HepG2 (cell line): ENCODE measurements around the gene ZFAND3. TPM values are rescaled to one million over a fixed set of nuclear protein-coding genes. Genes with fewer than 3 reads are reported as not detected.

Source experiments
- ATAC-seq: fragments of 200-7000 bp; cut with Tn5 transposase; 3 replicates; pipeline ENCODE4 v1.9.1; 2020; ENCODE audit warnings: mild to moderate bottlenecking, moderate library complexity
- BruUV-seq: library from RNA; stranded (reverse); fragments of 400-500 nt; replicated peaks from 2 replicates; lab custom pipeline; 2021; lab: Mats Ljungman, UMichigan
- CTCF ChIA-PET: fragments of 300-600 bp; formaldehyde crosslinking; extraction: SDS; loops from one replicate; lab custom pipeline; 2021; ENCODE audit warnings: low total read pairs, inconsistent platforms, low intra/inter-chr PET ratio; lab: Yijun Ruan, JAX
- POLR2A ChIA-PET: fragments of 350-600 bp; sonication (Branson Sonifier 250); formaldehyde crosslinking; loops from one replicate; lab custom pipeline; 2020; ENCODE audit warnings: antibody characterized with exemption, inconsistent platforms; lab: Yijun Ruan, JAX
- DNase-seq: peaks from one replicate; pipeline ENCODE4 v3.0.0-alpha.2; 2015; ENCODE audit warnings: low spot score
- FAIRE-seq: peaks from 3 replicates; lab custom pipeline; 2011; peaks lifted over from hg19 to GRCh38; lab: Jason Lieb, UNC
- H2AFZ ChIP-seq: one replicate; pipeline ENCODE4 v1.6.1; 2011; ENCODE audit warnings: low read length, inconsistent platforms
- H3K27ac ChIP-seq: fragments of 300-600 bp; 3 replicates; pipeline ENCODE4 v1.8.0; 2011; ENCODE audit warnings: mixed run types, mild to moderate bottlenecking, mixed read lengths, low read length, inconsistent platforms; ENCODE audit not compliant: insufficient read depth; ENCODE audit errors: extremely low read length
- H3K27me3 ChIP-seq, 2 experiments: fragments of 200-600 bp in 1 of 2; 2 replicates in 1 of 2; 3 replicates in 1 of 2; pipeline versions ENCODE4 v1.6.0 to v1.8.0; 2011; ENCODE audit warnings: low read length in 2 of 2, mild to moderate bottlenecking in 2 of 2, moderate library complexity in 2 of 2, inconsistent platforms in 1 of 2; ENCODE audit not compliant: insufficient read depth in 2 of 2, control insufficient read depth in 1 of 2
- H3K36me3 ChIP-seq, 2 experiments: fragments of 200-600 bp in 1 of 2; replicated peaks in 1 of 2; 2 replicates in 1 of 2; 3 replicates in 1 of 2; pipeline versions ENCODE4 v1.5.1 to v1.8.0; 2011; ENCODE audit warnings: low read length in 2 of 2, inconsistent platforms in 1 of 2; ENCODE audit not compliant: insufficient read depth in 2 of 2, control insufficient read depth in 1 of 2
- H3K4me1 ChIP-seq: 2 replicates; pipeline ENCODE4 v1.5.1; 2012; ENCODE audit warnings: low read length, inconsistent platforms; ENCODE audit not compliant: insufficient read depth
- H3K4me2 ChIP-seq: 2 replicates; pipeline ENCODE4 v1.6.0; 2011; ENCODE audit warnings: low read depth, low read length, inconsistent platforms
- H3K4me3 ChIP-seq, 3 experiments: fragments of 200-600 bp in 1 of 3; sonication (generic), shearing (Covaris generic) in 1 of 3; replicated peaks in 1 of 3; 2 replicates each; pipeline ENCODE4 v1.5.1; 2011 to 2016; ENCODE audit warnings: low read length in 3 of 3, inconsistent platforms in 2 of 3, low read depth in 2 of 3, mild to moderate bottlenecking in 2 of 3, control low read depth in 1 of 3, mixed read lengths in 1 of 3; ENCODE audit not compliant: insufficient read depth in 1 of 3
- H3K79me2 ChIP-seq: one replicate; pipeline ENCODE4 v1.6.1; 2011; ENCODE audit warnings: low read length, inconsistent platforms; ENCODE audit not compliant: insufficient read depth
- H3K9ac ChIP-seq: 2 replicates; pipeline ENCODE4 v1.6.0; 2011; ENCODE audit warnings: mild to moderate bottlenecking, low read depth, low read length, inconsistent platforms; ENCODE audit not compliant: insufficient read depth
- H3K9me3 ChIP-seq: 2 replicates; pipeline ENCODE4 v1.5.1; 2012; ENCODE audit warnings: mild to moderate bottlenecking, low read length
- H4K20me1 ChIP-seq: 2 replicates; pipeline ENCODE4 v1.6.0; 2011; ENCODE audit warnings: inconsistent platforms, mild to moderate bottlenecking, low read length, moderate library complexity; ENCODE audit not compliant: insufficient read depth
- EP300 ChIP-seq, 3 experiments: sonication (generic) in 1 of 3; formaldehyde crosslinking in 1 of 3; IDR thresholded peaks; 2 replicates each; pipeline versions ENCODE4 v1.5.1 to v1.6.1; 2011 to 2020; ENCODE audit warnings: low read depth in 2 of 3, low read length in 2 of 3, borderline replicate concordance in 1 of 3, improper control_type of control experiment in 1 of 3, mild to moderate bottlenecking in 1 of 3, missing genetic modification reagents in 1 of 3, moderate library complexity in 1 of 3
- GATA4 ChIP-seq: sonication (generic); IDR thresholded peaks from 2 replicates; pipeline ENCODE4 v1.6.1; 2016; ENCODE audit warnings: antibody characterized with exemption, low read depth, borderline replicate concordance
- GZF1 ChIP-seq: sonication (generic); formaldehyde crosslinking; IDR thresholded peaks from 2 replicates; pipeline ENCODE4 v1.5.1; 2020; ENCODE audit warnings: mild to moderate bottlenecking, missing genetic modification reagents
- IRF2 ChIP-seq: IDR thresholded peaks from 2 replicates; pipeline ENCODE4 v1.6.1; 2018; ENCODE audit warnings: missing genetic modification reagents, missing compliant biosample characterization
- KAT8 ChIP-seq: IDR thresholded peaks from 2 replicates; pipeline ENCODE4 v1.6.1; 2016; ENCODE audit warnings: missing genetic modification reagents, missing compliant biosample characterization
- PHB2 ChIP-seq: fragments of 450-650 bp; IDR thresholded peaks from 2 replicates; pipeline ENCODE4 v1.6.1; 2018; ENCODE audit not compliant: partially characterized antibody
- PITX1 ChIP-seq: sonication (generic); formaldehyde crosslinking; IDR thresholded peaks from 2 replicates; pipeline ENCODE4 v1.5.1; 2020; ENCODE audit warnings: mild to moderate bottlenecking, missing genetic modification reagents
- RAD51 ChIP-seq: fragments of 450-650 bp; IDR thresholded peaks from 2 replicates; pipeline ENCODE4 v1.6.1; 2016; ENCODE audit warnings: borderline replicate concordance
- SIX4 ChIP-seq: sonication (generic); formaldehyde crosslinking; IDR thresholded peaks from 2 replicates; pipeline ENCODE4 v1.4.0; 2020; ENCODE audit warnings: missing genetic modification reagents
- SMAD3 ChIP-seq: sonication (generic); formaldehyde crosslinking; IDR thresholded peaks from 2 replicates; pipeline ENCODE4 v1.4.0; 2020; ENCODE audit warnings: missing genetic modification reagents
- SMC3 ChIP-seq: IDR thresholded peaks from 2 replicates; pipeline ENCODE4 v1.6.1; 2011; ENCODE audit warnings: low read length, improper control_type of control experiment
- SOX13 ChIP-seq, 3 experiments: fragments of 450-650 bp in 1 of 3; sonication (generic) in 1 of 3; formaldehyde crosslinking in 1 of 3; IDR thresholded peaks in 2 of 3; conservative IDR thresholded peaks in 1 of 3; 2 replicates each; pipeline versions ENCODE4 v1.5.0 to v1.6.1; 2016 to 2020; ENCODE audit warnings: antibody characterized with exemption in 1 of 3, mild to moderate bottlenecking in 1 of 3, missing compliant biosample characterization in 1 of 3, missing genetic modification reagents in 1 of 3, moderate library complexity in 1 of 3
- ZBTB4 ChIP-seq: sonication (generic); formaldehyde crosslinking; IDR thresholded peaks from 2 replicates; pipeline ENCODE4 v1.4.0; 2020; ENCODE audit warnings: missing genetic modification reagents, mild to moderate bottlenecking, borderline replicate concordance
- ZBTB42 ChIP-seq: sonication (generic); formaldehyde crosslinking; IDR thresholded peaks from 2 replicates; pipeline ENCODE4 v1.5.0; 2020; ENCODE audit warnings: mild to moderate bottlenecking, missing genetic modification reagents
- ZNF224 ChIP-seq: sonication (generic); formaldehyde crosslinking; IDR thresholded peaks from 2 replicates; pipeline ENCODE4 v1.5.0; 2020; ENCODE audit warnings: mild to moderate bottlenecking, missing genetic modification reagents
- ZNF331 ChIP-seq: sonication (generic); formaldehyde crosslinking; IDR thresholded peaks from 2 replicates; pipeline ENCODE4 v1.4.0; 2020; ENCODE audit warnings: missing genetic modification reagents
- ZNF674 ChIP-seq: sonication (generic); formaldehyde crosslinking; IDR thresholded peaks from 2 replicates; pipeline ENCODE4 v1.5.0; 2020; ENCODE audit warnings: low read depth, mild to moderate bottlenecking, missing genetic modification reagents
- WGBS: methylation state at CpG from one replicate; pipeline ENCODE4 v1.1.6; 2017; ENCODE audit warnings: low lambda C conversion rate; 5-methylcytosine and 5-hydroxymethylcytosine counted together
- in situ Hi-C: cut with HindIII; loops from 2 replicates; pipeline ENCODE4 v1.10.0; 2017; ENCODE audit warnings: low pct_unique_long_range_greater_than_20kb; ENCODE audit not compliant: extremely low pct_ligation_motif_present
- intact Hi-C: fragments of 100-400 bp; cut with micrococcal nuclease; formaldehyde crosslinking; loops from one replicate; pipeline ENCODE4 v1.10.0; 2022; ENCODE audit not compliant: unreplicated experiment
- polyA plus RNA-seq, 8 experiments: library from polyadenylated mRNA; depleted of rRNA in 3 of 8; stranded (reverse) in 7 of 8; unstranded in 1 of 8; fragments of >200 nt; fragmentation: Illumina TruSeq in 4 of 8; extraction: Trizol in 4 of 8; gene quantifications; 2 replicates each; pipeline versions ENCODE4 v1.2.1 to v1.2.3, GENCODE V29; 2011 to 2016; ENCODE audit warnings: low read depth in 4 of 8, missing spikeins in 1 of 8, mixed read lengths in 1 of 8; ENCODE audit not compliant: insufficient read depth in 1 of 8
- total RNA-seq, 5 experiments: library from RNA; depleted of rRNA; stranded (reverse); fragments of >200 nt; fragmentation: Illumina TruSeq; extraction: Trizol; gene quantifications; 2 replicates each; pipeline ENCODE4 v1.2.3, GENCODE V29; 2016; ENCODE audit warnings: low read depth in 1 of 5
- TF ChIP-seq, protein P1 (sequence below): sonication (generic); formaldehyde crosslinking; IDR thresholded peaks from 2 replicates; pipeline ENCODE4 v1.4.0; 2020; ENCODE audit warnings: mild to moderate bottlenecking, missing genetic modification reagents

Gene ZFAND3
- total and polyA plus RNA-seq, 2 of the 13 experiments (the other 11 are each of a cell fraction or from before 2014, with no cell fraction given), result 16.4 to 17.1 TPM

- ChIA-PET POLR2A (no interaction called here), CTCF (no interaction called here)
- H3K4me3 ChIP-seq, result no peak overlapping the region
- no peak overlapping the region for H3K9ac ChIP-seq
- BruUV-seq, result no TSS peak
- H3K4me2 ChIP-seq, result no peak overlapping the region
- H3K27me3 ChIP-seq, result no peaks in the 10 kb centered on the region
- 96% methylated on average over 9 of the region's 9 CpGs for WGBS
- no peaks in the 10 kb centered on the region for H3K36me3 ChIP-seq
- FAIRE-seq (no peak), DNase-seq (no peak), ATAC-seq (no peak)
- peaks cover 70% of the 10 kb centered on the region for H3K79me2 ChIP-seq
- H4K20me1 ChIP-seq, result peaks cover 13% of the 10 kb centered on the region
- TF ChIP-seq ZBTB4 (CRISPR knock-in tag) (no peak), SMC3 (no peak), RAD51 (no peak), SMAD3 (CRISPR knock-in tag) (no peak), SIX4 (CRISPR knock-in tag) (no peak), GATA4 (no peak), ZNF331 (CRISPR knock-in tag) (no peak), IRF2 (CRISPR knock-in tag) (no peak), GZF1 (CRISPR knock-in tag) (no peak), SOX13 (IDR thresholded peaks at IDR 0.05) (no peak), SOX13 (CRISPR knock-in tag; conservative IDR thresholded peaks at IDR 0.05 in 1 of 2, IDR thresholded peaks at IDR 0.05 in 1 of 2) (no peak), PITX1 (CRISPR knock-in tag) (no peak), ZNF674 (CRISPR knock-in tag) (no peak), ZBTB42 (CRISPR knock-in tag) (no peak), KAT8 (CRISPR knock-in tag) (no peak), ZNF224 (no peak), PHB2 (no peak), EP300 (IDR thresholded peaks at IDR 0.05; ENCODE audit: low read depth in 2 of 2, low read length in 2 of 2) (no peak), EP300 (CRISPR knock-in tag; IDR thresholded peaks at IDR 0.05; ENCODE audit: borderline replicate concordance) (no peak)
- TF ChIP-seq, protein P1, sequence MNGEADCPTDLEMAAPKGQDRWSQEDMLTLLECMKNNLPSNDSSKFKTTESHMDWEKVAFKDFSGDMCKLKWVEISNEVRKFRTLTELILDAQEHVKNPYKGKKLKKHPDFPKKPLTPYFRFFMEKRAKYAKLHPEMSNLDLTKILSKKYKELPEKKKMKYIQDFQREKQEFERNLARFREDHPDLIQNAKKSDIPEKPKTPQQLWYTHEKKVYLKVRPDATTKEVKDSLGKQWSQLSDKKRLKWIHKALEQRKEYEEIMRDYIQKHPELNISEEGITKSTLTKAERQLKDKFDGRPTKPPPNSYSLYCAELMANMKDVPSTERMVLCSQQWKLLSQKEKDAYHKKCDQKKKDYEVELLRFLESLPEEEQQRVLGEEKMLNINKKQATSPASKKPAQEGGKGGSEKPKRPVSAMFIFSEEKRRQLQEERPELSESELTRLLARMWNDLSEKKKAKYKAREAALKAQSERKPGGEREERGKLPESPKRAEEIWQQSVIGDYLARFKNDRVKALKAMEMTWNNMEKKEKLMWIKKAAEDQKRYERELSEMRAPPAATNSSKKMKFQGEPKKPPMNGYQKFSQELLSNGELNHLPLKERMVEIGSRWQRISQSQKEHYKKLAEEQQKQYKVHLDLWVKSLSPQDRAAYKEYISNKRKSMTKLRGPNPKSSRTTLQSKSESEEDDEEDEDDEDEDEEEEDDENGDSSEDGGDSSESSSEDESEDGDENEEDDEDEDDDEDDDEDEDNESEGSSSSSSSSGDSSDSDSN (CRISPR knock-in tag), result no peak
- H3K9me3 ChIP-seq, result no peaks in the 10 kb centered on the region
- peaks cover 10% of the 10 kb centered on the region for H3K4me1 ChIP-seq
- in situ Hi-C loops, result no loop called here
- H3K27ac ChIP-seq, result no peak overlapping the region
- intact Hi-C loops, result no loop called here
- H2AFZ ChIP-seq, result no peak overlapping the region
These were observed 31.3 kb downstream of the ZFAND3 start for GRCh38 chr6:37850728-37851285.
